ENCODE measurements around the gene WDR93. TPM values are rescaled to one million over a fixed set of nuclear protein-coding genes. Genes with fewer than 3 reads are reported as not detected.

Gene WDR93
- total and polyA plus RNA-seq, 4 donors = 0.08 TPM; not detected in 2

GRCh38 chr15:89649013-89649625 is 41.5 kb upstream of the WDR93 start (continued):
- no peak for TF ChIP-seq REST (IDR thresholded peaks at IDR 0.05)

GRCh38 chr15:89649716-89650115 is 40.9 kb upstream of the WDR93 start:
- no peaks in the 10 kb centered on the region for H3K36me3 ChIP-seq (ENCODE audit: control insufficient read depth in 4 of 4, insufficient read depth in 3 of 4, low read depth in 1 of 4, low read length in 3 of 4)
- no peak overlapping the region for H3K9ac ChIP-seq (ENCODE audit: low read depth in 1 of 2, low read length in 2 of 2)
- 95% methylated on average over 15 of the region's 15 CpGs for WGBS
- no peak overlapping the region for H3K4me3 ChIP-seq (ENCODE audit: low read depth in 1 of 3, low read length in 3 of 3)
- no peaks in the 10 kb centered on the region for H3K9me3 ChIP-seq (ENCODE audit: control insufficient read depth in 4 of 4, low read length in 3 of 4)
- no peaks in the 10 kb centered on the region for H3K27me3 ChIP-seq (ENCODE audit: control insufficient read depth in 4 of 4, insufficient read depth in 4 of 4, low read length in 3 of 4)
- no peak for DNase-seq (ENCODE audit: low spot score)
- H3K4me1 ChIP-seq (ENCODE audit: control insufficient read depth in 4 of 4, insufficient read depth in 4 of 4, low read length in 3 of 4) = peaks cover 0 to 11% (median 8%) of the 10 kb centered on the region in 4 donors
- no peak for TF ChIP-seq HNF4G (IDR thresholded peaks at IDR 0.05)
- TF ChIP-seq RAD21 (IDR thresholded peaks at IDR 0.05) = no peak
- TF ChIP-seq MAX (IDR thresholded peaks at IDR 0.05) = no peak
- TF ChIP-seq TAF1 (conservative IDR thresholded peaks at IDR 0.05) = no peak
- TF ChIP-seq RXRA (IDR thresholded peaks at IDR 0.05) = no peak
- no peak for TF ChIP-seq EGR1 (IDR thresholded peaks at IDR 0.05; ENCODE audit: low read depth in 2 of 2)
- H3K27ac ChIP-seq (ENCODE audit: low read depth in 1 of 2, low read length in 2 of 2) = no peak overlapping the region

GRCh38 chr15:89652131-89652530 is 38.5 kb upstream of the WDR93 start:
- DNase-seq (ENCODE audit: low spot score) = no peak
- H3K4me1 ChIP-seq (ENCODE audit: control insufficient read depth in 4 of 4, insufficient read depth in 4 of 4, low read length in 3 of 4) = peaks cover 0 to 15% (median 11%) of the 10 kb centered on the region in 4 donors
- no peak overlapping the region for H3K27ac ChIP-seq (ENCODE audit: low read depth in 1 of 2, low read length in 2 of 2)
- TF ChIP-seq FOXA1 (IDR thresholded peaks at IDR 0.05) (no peak), ZBTB33 (IDR thresholded peaks at IDR 0.05) (no peak), EGR1 (IDR thresholded peaks at IDR 0.05; ENCODE audit: low read depth in 2 of 2) (no peak)
- no peaks in the 10 kb centered on the region for H3K36me3 ChIP-seq (ENCODE audit: control insufficient read depth in 4 of 4, insufficient read depth in 3 of 4, low read depth in 1 of 4, low read length in 3 of 4)
- H3K4me3 ChIP-seq (ENCODE audit: low read depth in 1 of 3, low read length in 3 of 3) = no peak overlapping the region
- H3K27me3 ChIP-seq (ENCODE audit: control insufficient read depth in 4 of 4, insufficient read depth in 4 of 4, low read length in 3 of 4) = no peaks in the 10 kb centered on the region
- H3K9me3 ChIP-seq (ENCODE audit: control insufficient read depth in 4 of 4, low read length in 3 of 4) = no peaks in the 10 kb centered on the region
- 80% methylated on average over 7 of the region's 7 CpGs for WGBS
- no peak overlapping the region for H3K9ac ChIP-seq (ENCODE audit: low read depth in 1 of 2, low read length in 2 of 2)

GRCh38 chr15:89652666-89653065 is 37.9 kb upstream of the WDR93 start:
- no peaks in the 10 kb centered on the region for H3K9me3 ChIP-seq (ENCODE audit: control insufficient read depth in 4 of 4, low read length in 3 of 4)
- H3K4me1 ChIP-seq (ENCODE audit: control insufficient read depth in 4 of 4, insufficient read depth in 4 of 4, low read length in 3 of 4) = peaks cover 0 to 10% (median 7%) of the 10 kb centered on the region in 4 donors
- no peak for DNase-seq (ENCODE audit: low spot score)
- 90% methylated on average over 16 of the region's 16 CpGs for WGBS
- H3K4me3 ChIP-seq (ENCODE audit: low read depth in 1 of 3, low read length in 3 of 3) = no peak overlapping the region
- H3K27ac ChIP-seq (ENCODE audit: low read depth in 1 of 2, low read length in 2 of 2) = no peak overlapping the region
- no peaks in the 10 kb centered on the region for H3K36me3 ChIP-seq (ENCODE audit: control insufficient read depth in 4 of 4, insufficient read depth in 3 of 4, low read depth in 1 of 4, low read length in 3 of 4)
- no peak overlapping the region for H3K9ac ChIP-seq (ENCODE audit: low read depth in 1 of 2, low read length in 2 of 2)
- no peaks in the 10 kb centered on the region for H3K27me3 ChIP-seq (ENCODE audit: control insufficient read depth in 4 of 4, insufficient read depth in 4 of 4, low read length in 3 of 4)
- no peak for TF ChIP-seq RAD21 (IDR thresholded peaks at IDR 0.05)
